Skin of body (tissue), 3 donors: ENCODE data around the gene SEMA5A. TPM values are rescaled to one million over a fixed set of nuclear protein-coding genes. Genes with fewer than 3 reads are reported as not detected.

Source experiments
- DNase-seq: peaks from one replicate; lab custom pipeline; 2025; lab: John Stamatoyannopoulos, UW
- small RNA-seq: library from RNA; depleted of rRNA; stranded (forward); fragments of <200 nt; gene quantifications from one replicate; pipeline ENCODE3, GENCODE V24; 2014; ENCODE audit warnings: low replicate concordance
- total RNA-seq: library from RNA; depleted of rRNA; stranded (reverse); fragments of >200 nt; gene quantifications from one replicate; pipeline ENCODE4 v1.2.3, GENCODE V29; 2014

The SEMA5A gene
- total RNA-seq, 1 donor from 2014 or later: 31.5 TPM

DNA sequence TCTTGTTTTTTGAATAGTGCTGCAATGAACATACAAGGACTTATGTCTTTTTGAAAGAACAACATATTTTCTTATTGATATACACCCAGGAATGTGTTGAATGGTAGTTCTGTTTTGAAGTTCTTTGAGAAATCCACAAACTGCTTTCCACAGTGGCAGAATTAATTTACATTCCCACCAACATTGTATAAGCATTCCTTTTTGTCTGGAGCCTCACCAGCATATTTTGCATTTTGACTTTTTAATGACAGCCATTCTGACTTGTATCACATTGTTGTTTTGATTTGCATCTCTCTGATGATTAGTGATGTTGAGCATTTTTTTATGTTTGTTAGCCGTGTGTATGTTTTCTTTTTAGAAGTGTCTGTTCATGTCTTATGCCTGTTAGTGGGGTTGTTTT lies 524.9 kb downstream of the SEMA5A start:
- no peak for DNase-seq

DNA sequence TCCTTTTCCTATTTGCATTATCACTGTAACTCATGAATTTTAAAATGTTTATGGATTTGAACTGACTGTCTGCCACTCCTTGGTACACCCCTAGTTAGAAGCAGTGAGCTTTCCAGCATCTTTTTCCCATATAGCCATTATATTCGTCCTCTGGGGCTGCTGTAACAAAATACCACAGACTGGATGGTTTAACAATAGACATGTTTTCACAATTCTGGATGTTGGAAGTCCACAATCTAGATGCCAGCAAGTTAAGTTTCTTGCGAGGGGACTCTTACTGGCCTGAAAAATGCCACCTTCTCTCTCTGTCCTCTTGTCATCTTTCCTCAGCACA lies 530.0 kb downstream of the SEMA5A start:
- DNase-seq: no peak

DNA sequence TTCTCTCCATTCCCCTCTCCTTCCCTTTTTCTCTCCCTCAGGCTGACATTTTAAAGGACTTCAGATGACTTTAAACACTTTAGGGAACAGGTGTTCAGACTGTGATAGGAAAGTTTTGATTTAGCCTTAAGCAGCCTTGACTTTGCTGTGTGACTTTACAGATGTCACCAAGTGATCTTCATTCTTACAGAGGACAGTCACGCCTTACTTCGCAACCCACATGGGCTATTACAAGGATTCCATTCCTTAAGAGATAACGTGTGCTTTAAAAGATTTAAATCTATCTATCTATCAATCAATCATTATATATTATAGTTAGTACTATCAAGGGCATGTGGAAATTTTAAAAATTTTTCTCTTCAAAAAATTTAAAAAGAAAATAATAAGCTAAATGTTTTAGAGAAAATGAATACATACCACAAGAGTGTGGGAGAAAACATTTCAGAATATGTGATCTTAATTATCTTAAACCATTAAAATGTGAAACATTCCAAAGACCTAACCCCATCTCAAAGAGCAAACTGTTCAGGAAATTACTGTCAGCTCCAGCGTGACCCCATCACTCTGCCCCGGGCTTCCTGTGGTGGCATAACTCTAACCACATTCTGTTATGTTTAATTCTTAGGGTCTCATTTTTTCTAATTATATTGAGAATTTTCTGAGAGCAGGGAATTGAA lies 530.5 kb downstream of the SEMA5A start:
- no peak for DNase-seq

DNA sequence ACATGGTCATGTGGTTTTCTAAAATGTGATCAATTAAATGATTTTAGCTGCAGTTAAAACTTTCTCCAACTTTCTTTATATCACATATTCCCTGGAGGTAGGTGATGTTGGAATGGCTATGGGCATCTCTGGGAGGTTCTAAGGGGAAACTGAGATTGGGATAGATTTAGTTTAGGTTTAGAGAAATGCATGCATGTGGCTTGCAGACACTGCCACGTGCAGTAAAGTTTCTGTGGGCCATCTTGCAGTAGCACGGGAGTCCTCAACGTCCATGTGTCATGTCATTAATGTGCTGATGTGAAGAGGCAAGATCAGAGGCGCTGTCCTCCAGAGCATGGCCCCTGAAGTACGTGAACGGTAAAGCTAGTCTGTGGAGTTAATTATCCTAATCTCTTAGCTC lies 532.7 kb downstream of the SEMA5A start:
- no peak for DNase-seq

DNA sequence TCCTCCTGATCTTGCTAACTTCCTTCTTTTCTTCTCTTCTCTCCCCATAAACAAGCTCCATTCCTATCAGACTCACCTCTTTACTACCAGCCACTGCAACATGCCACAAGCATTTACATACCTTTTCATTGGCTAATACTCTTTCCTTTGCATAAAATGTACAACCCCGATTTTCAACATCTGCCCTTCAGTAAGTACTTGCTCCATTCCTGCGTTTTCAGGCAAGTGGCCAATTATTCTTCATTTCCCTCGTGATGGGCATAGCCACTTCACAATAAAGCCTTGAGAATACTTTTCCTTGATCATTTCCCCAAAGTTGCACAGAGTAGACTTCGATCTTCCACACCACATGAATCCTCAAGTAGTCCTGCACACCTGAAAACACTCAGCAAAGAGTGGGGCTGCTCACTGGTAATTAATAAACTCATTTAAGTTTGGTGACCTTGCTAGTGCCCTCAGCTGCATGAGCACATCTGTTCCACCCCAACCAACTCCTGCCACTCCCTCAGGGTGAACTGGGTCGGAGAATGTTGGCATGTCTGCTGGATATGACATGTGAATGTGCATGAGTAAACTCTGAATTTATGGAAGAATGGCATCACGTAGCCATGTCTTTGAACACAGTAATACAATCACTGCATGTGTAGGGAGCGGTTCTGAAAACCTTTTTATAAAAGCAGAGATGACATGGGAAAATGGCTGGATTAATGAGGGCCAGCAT lies 535.8 kb downstream of the SEMA5A start:
- no peak for DNase-seq

DNA sequence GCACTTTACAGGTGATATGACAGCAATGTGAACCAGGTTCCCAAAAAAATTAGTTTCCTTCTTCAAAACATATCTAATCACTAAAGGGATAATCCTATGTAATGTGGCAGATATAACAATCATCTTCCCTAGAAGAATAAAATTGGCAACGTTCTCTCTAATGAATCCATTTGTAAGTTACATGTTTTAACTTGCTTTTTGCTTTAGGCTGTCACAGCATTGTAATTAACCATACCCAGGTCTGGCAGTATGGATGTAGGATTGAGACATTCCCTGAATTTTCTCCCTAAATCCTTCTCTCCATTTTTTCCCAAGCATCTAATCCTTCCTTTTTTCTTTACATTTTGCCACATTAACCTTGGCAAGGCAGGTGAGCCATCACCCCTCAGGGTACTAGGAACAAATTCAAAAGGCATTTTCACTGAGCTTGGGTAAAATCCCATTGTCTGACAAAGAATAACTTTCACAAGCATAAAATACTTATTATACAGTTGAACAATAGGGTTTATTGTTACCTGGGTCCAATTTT lies 548.3 kb downstream of the SEMA5A start:
- no peak for DNase-seq

DNA sequence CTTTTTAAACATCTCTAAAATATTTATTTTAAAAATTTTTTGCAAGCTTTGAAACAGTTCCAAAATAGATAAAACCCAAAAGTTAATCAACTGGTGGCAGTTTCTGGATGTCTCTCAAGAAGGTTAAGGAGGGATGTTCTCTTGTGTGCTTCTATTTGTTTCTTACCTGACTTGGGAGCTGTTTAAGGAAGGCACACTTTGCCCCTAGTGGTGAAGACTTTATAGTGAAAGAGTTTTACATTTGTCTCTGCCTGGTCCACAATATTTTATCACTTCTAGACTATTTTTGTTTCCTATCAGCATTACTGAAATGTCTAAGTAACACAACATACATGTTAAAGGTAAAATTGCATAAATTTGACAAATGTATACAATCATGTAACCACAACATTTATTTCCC lies 552.8 kb downstream of the SEMA5A start:
- no peak for DNase-seq

Small RNA genes lying within 50 kb of the gene (small RNA-seq; reads per million reads assigned to genes)
- gene MIR4636 (0.19 reads per million), gene SNORD123 (849 reads per million, percentile 99 among the genes with 10 or more reads in this experiment)

Other genes starting within 250 kb of the SEMA5A start
- not detected for gene TAS2R1, start 84.3 kb upstream of the SEMA5A start, total RNA-seq